Keratinocyte (primary cell): ENCODE results near the gene CSRNP2. TPM values are rescaled to one million over a fixed set of nuclear protein-coding genes. Genes with fewer than 3 reads are reported as not detected.

Experiments used
- DNase-seq: peaks from one replicate; pipeline ENCODE4 v3.0.0-alpha.2; 2011; ENCODE audit warnings: low read depth, missing footprints, low spot score
- FAIRE-seq: peaks from 2 replicates; lab custom pipeline; 2011; peaks lifted over from hg19 to GRCh38; lab: Jason Lieb, UNC
- H2AFZ ChIP-seq: 2 replicates; pipeline ENCODE4 v1.6.0; 2012; ENCODE audit warnings: low read length, control low read depth, inconsistent platforms; ENCODE audit not compliant: control insufficient read depth
- H3K27ac ChIP-seq: 2 replicates; pipeline ENCODE4 v1.5.1; 2011; ENCODE audit warnings: low read length; ENCODE audit not compliant: control insufficient read depth, insufficient read depth
- H3K27me3 ChIP-seq: 3 replicates; pipeline ENCODE4 v1.6.0; 2011; ENCODE audit warnings: low read length; ENCODE audit not compliant: control insufficient read depth, insufficient read depth; ENCODE audit errors: extremely low read depth
- H3K36me3 ChIP-seq, 2 experiments: 2 replicates in 1 of 2; 3 replicates in 1 of 2; pipeline ENCODE4 v1.5.1; 2011; ENCODE audit warnings: low read length in 2 of 2, mild to moderate bottlenecking in 1 of 2; ENCODE audit not compliant: control insufficient read depth in 2 of 2, insufficient read depth in 2 of 2; ENCODE audit errors: extremely low read depth in 1 of 2
- H3K4me1 ChIP-seq: 3 replicates; pipeline ENCODE4 v1.5.1; 2011; ENCODE audit warnings: low read length; ENCODE audit not compliant: control insufficient read depth, insufficient read depth; ENCODE audit errors: extremely low read depth
- H3K4me2 ChIP-seq: 3 replicates; pipeline ENCODE4 v1.6.0; 2011; ENCODE audit warnings: low read depth, low read length; ENCODE audit not compliant: control insufficient read depth, insufficient read depth; ENCODE audit errors: extremely low read depth
- H3K4me3 ChIP-seq, 3 experiments: fragments of 200-600 bp in 1 of 3; sonication (generic) in 1 of 3; 2 replicates in 2 of 3; 3 replicates in 1 of 3; pipeline ENCODE4 v1.5.1; 2011 to 2016; ENCODE audit warnings: low read length in 3 of 3, mild to moderate bottlenecking in 3 of 3, control low read depth in 2 of 3, inconsistent platforms in 1 of 3, low read depth in 1 of 3, mixed read lengths in 1 of 3, mixed run types in 1 of 3, moderate library complexity in 1 of 3; ENCODE audit not compliant: control insufficient read depth in 2 of 3, insufficient read depth in 2 of 3; ENCODE audit errors: extremely low read depth in 1 of 3
- H3K79me2 ChIP-seq: 2 replicates; pipeline ENCODE4 v1.6.0; 2012; ENCODE audit warnings: low read length; ENCODE audit not compliant: control insufficient read depth, insufficient read depth
- H3K9ac ChIP-seq: 3 replicates; pipeline ENCODE4 v1.6.0; 2011; ENCODE audit warnings: low read length; ENCODE audit not compliant: control insufficient read depth, insufficient read depth; ENCODE audit errors: extremely low read depth
- H3K9me1 ChIP-seq: 3 replicates; pipeline ENCODE4 v1.6.0; 2011; ENCODE audit warnings: low read length; ENCODE audit not compliant: control insufficient read depth, insufficient read depth; ENCODE audit errors: extremely low read depth
- H3K9me3 ChIP-seq: 2 replicates; pipeline ENCODE4 v1.5.1; 2012; ENCODE audit warnings: low read depth, low read length; ENCODE audit not compliant: control insufficient read depth
- H4K20me1 ChIP-seq: 3 replicates; pipeline ENCODE4 v1.6.0; 2011; ENCODE audit warnings: low read length; ENCODE audit not compliant: control insufficient read depth, insufficient read depth; ENCODE audit errors: extremely low read depth
- CTCF ChIP-seq, 3 experiments: IDR thresholded peaks in 1 of 3; conservative IDR thresholded peaks in 1 of 3; optimal IDR thresholded peaks in 1 of 3; 2 replicates in 2 of 3; 3 replicates in 1 of 3; pipeline versions ENCODE3 to v1.5.1; 2011; ENCODE audit warnings: low read length in 3 of 3, mild to moderate bottlenecking in 3 of 3, moderate library complexity in 2 of 3, control low read depth in 1 of 3, inconsistent platforms in 1 of 3; ENCODE audit not compliant: insufficient read depth in 2 of 3; ENCODE audit errors: extremely low read depth in 1 of 3
- EZH2 ChIP-seq: IDR thresholded peaks from one replicate; pipeline ENCODE4 v1.6.1; 2012; ENCODE audit warnings: inconsistent platforms, mild to moderate bottlenecking, low read length, moderate library complexity
- dilution Hi-C: fragments of 300-500 bp; cut with MboI; formaldehyde crosslinking; loops from one replicate; pipeline ENCODE4 v1.7.0; 2020; ENCODE audit warnings: low sequenced_read_pairs; ENCODE audit not compliant: extremely low pct_ligation_motif_present
- polyA plus RNA-seq, 5 experiments: library from polyadenylated mRNA; depleted of rRNA in 3 of 5; stranded (reverse) in 3 of 5; stranded (forward) in 1 of 5; unstranded in 1 of 5; fragments of >200 nt; gene quantifications; 1 replicate in 1 of 5; 2 replicates in 3 of 5; 3 replicates in 1 of 5; pipeline versions ENCODE4 v1.2.1 to v1.2.3, GENCODE V29; 2011 to 2012; ENCODE audit warnings: missing spikeins in 2 of 5, low read depth in 1 of 5, low replicate concordance in 1 of 5

The CSRNP2 gene
- polyA plus RNA-seq, 1 donor (not counting 4 experiments of a cell fraction or from before 2014, with no cell fraction given) = 18.4 TPM

- FAIRE-seq (no peak), DNase-seq (no peak)
- Histone ChIP-seq H3K27ac (no peak overlapping the region), H2AFZ (no peak overlapping the region), H3K9ac (no peak overlapping the region), H3K4me1 (no peaks in the 10 kb centered on the region), H3K9me3 (no peaks in the 10 kb centered on the region), H3K4me2 (no peak overlapping the region), H3K79me2 (no peaks in the 10 kb centered on the region), H3K27me3 (no peaks in the 10 kb centered on the region), H3K9me1 (no peaks in the 10 kb centered on the region), H4K20me1 (no peaks in the 10 kb centered on the region), H3K4me3 (no peak overlapping the region), H3K36me3 (peaks cover 19 to 26% of the 10 kb centered on the region in 2 experiments)
- TF ChIP-seq CTCF (optimal IDR thresholded peaks at IDR 0.05 in 1 of 3, IDR thresholded peaks at IDR 0.05 in 1 of 3, conservative IDR thresholded peaks at IDR 0.05 in 1 of 3; ENCODE audit: extremely low read depth in 1 of 3, insufficient read depth in 2 of 3, low read length in 3 of 3) (no peak), EZH2 (no peak)
- dilution Hi-C loops = no loop called here
These were observed 15.2 kb upstream of the CSRNP2 start for GRCh38 chr12:51098611-51099010.

- FAIRE-seq (no peak), DNase-seq (no peak)
- Histone ChIP-seq H3K4me2 (no peak overlapping the region), H3K27ac (no peak overlapping the region), H3K9me1 (no peaks in the 10 kb centered on the region), H3K9me3 (no peaks in the 10 kb centered on the region), H2AFZ (no peak overlapping the region), H3K79me2 (no peaks in the 10 kb centered on the region), H3K4me1 (no peaks in the 10 kb centered on the region), H3K9ac (no peak overlapping the region), H3K4me3 (no peak overlapping the region), H4K20me1 (no peaks in the 10 kb centered on the region), H3K36me3 (peaks cover 8 to 12% of the 10 kb centered on the region in 2 experiments), H3K27me3 (no peaks in the 10 kb centered on the region)
- TF ChIP-seq CTCF (optimal IDR thresholded peaks at IDR 0.05 in 1 of 3, IDR thresholded peaks at IDR 0.05 in 1 of 3, conservative IDR thresholded peaks at IDR 0.05 in 1 of 3; ENCODE audit: extremely low read depth in 1 of 3, insufficient read depth in 2 of 3, low read length in 3 of 3) (no peak), EZH2 (no peak)
- dilution Hi-C loops = no loop called here
These were observed 7.4 kb upstream of the CSRNP2 start for GRCh38 chr12:51090705-51091229.
